ENCODE measurements around the gene ECE1.

Gene ECE1

DNA sequence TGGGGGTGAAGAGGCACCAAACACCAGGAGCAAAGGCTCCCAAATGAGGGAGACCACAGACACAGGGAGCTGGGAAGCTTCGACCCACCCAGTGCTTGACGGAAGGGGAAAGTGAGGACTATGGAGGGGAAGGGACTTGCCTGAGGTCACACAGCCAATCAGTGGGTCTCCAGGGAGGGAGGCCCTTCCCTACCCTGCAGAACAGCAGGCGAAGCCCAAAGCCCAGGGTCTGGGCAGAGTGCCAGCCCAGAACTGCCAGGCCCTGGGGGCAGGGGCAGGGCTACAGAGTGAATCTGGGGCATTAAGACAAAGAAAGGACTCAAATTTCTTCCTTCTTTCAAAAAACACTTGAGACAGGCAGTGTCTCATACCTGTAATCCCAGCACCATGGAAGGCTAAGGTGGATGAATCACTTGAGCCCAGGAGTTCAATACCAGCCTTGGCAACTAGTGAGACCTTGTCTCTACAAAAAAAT is 45.5 kb upstream of the ECE1 start:
- no peak for DNase-seq (ENCODE audit: extremely low read depth, low read depth)
- TF ChIP-seq, protein P1, sequence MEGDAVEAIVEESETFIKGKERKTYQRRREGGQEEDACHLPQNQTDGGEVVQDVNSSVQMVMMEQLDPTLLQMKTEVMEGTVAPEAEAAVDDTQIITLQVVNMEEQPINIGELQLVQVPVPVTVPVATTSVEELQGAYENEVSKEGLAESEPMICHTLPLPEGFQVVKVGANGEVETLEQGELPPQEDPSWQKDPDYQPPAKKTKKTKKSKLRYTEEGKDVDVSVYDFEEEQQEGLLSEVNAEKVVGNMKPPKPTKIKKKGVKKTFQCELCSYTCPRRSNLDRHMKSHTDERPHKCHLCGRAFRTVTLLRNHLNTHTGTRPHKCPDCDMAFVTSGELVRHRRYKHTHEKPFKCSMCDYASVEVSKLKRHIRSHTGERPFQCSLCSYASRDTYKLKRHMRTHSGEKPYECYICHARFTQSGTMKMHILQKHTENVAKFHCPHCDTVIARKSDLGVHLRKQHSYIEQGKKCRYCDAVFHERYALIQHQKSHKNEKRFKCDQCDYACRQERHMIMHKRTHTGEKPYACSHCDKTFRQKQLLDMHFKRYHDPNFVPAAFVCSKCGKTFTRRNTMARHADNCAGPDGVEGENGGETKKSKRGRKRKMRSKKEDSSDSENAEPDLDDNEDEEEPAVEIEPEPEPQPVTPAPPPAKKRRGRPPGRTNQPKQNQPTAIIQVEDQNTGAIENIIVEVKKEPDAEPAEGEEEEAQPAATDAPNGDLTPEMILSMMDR (IDR thresholded peaks at IDR 0.05; ENCODE audit: low read depth, low read length): no peak

DNA sequence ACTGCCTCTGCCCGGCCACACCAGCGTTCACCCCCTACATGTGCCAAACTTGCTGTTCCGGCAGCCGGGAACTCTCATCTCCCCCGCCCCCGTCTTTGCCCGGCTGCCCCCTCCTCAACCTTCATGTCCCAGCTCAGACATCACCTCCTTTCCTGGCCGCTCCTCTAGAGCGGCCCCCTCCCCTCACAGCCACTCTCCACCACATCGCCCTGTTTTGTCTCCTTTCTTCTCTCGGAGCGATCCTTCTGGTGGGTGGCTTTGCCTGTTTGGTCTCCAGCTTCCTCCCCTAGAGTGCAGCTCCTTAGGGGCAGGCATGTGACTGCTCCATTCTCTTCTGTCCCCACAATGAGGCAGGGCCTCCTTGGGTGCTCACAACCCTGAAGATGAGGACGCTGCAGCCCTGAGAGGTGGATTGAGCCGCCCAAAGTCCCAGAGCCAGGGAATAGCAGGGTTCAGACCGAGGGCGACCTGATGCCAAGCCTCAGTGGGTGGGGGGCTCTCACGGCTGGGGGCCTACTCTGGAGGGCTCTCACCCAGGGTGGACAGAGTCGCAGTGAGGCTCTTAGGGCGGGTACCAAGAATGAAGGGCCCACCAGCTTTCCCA is 44.9 kb upstream of the ECE1 start:
- TF ChIP-seq, protein P1 (IDR thresholded peaks at IDR 0.05; ENCODE audit: low read depth, low read length): no peak
- DNase-seq (ENCODE audit: extremely low read depth, low read depth): no peak

DNA sequence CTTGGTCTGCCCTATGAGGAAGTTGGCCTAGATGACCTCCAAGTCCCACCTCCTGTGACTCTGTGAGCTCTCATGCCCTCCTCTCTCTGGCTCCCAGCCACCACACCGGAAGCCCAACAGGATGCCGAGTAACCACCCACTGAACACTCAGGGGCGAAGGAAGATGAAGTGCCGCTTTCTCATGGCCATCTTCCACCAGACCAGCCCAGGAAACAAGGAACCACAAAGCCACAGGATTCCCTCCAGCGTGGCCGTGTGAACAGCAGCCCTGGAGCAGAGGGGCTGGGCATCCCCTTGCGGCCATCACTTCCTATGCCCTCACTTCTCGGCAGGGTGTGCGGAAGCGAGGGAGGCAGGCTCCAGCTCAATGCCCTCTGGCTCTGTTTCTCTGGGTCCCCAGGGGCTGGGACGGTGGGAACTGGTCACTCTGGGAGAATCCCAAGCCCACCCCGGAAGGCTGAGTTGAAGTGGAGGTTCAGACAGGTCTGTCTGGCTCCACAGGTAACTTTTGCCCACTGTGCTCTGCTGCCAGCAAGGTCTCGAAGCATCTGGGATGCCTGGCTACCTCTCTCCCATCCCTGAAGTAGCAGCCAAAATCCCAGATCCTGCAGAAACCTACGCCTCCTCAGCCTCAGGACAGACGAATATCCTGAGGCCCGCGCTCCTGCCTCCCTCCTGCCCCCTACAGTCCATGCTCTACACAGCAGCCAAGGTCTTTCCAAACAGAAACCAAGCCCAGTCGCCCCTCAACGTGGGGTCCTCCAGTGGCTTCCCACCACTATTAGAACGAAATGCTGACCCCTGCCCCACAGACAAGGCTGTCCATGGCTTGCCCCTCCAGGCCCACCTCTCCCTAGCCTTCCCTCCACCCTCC is 44.2 kb upstream of the ECE1 start:
- TF ChIP-seq, protein P1 (IDR thresholded peaks at IDR 0.05; ENCODE audit: low read depth, low read length): peak; percentile 97
- peak; percentile 63 for DNase-seq (ENCODE audit: extremely low read depth, low read depth)

DNA sequence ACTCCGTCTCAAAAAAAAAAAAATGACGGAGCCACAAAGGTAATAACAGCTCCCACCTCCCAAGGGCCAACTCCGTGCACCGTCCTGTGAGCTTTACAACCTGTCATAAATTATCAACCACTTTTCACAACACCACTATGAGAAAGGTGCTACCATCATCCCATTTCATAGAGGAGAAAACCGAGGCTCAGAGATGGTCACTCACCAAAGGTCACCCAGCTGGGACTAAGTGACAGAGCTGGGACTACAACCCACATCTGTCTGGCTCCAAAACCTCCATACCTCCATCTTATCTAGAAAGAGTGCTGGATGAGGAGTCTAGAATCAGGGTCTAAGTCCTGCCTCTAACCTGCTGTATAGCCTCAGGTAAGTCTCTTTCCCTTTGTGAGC is 43.6 kb upstream of the ECE1 start:
- no peak for DNase-seq (ENCODE audit: extremely low read depth, low read depth)
- TF ChIP-seq, protein P1 (IDR thresholded peaks at IDR 0.05; ENCODE audit: low read depth, low read length): no peak

DNA sequence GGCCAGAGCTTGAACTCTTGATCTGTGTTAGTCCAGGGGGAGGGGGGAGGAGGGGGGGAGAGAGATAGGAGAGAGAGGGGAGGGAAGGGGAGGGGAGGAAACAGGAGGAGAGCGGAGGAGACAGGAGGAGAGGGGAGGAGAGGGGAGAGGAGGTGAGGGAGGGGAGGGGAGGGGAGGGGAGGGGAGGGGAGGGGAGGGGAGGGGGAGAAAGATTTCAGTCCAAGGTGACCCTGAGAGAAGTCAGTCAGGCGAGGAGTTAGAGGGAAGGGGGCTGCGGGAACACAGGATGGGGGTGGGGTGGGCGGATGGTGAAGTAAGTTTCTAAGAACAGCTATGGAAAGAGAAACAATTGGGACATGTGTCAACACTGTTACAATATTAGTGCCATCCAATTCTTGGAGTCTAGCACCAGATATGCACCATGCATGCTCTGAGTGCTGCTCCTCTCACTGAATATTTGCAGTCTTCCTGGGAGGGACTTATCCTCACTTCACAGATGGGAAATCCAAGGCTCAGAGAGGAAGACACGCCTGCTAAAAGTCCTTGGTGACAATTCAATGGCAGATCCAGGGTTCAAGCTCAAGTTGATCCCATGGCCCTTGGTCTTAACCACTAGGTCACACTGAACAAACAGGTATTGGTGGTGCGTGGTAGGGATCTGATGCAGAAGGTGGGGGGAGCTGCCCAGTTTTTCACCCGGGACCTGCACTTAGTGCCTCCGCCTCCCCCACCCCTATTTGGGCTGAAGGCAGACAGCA is 42.5 kb upstream of the ECE1 start:
- DNase-seq (ENCODE audit: extremely low read depth, low read depth): no peak
- TF ChIP-seq, protein P1 (IDR thresholded peaks at IDR 0.05; ENCODE audit: low read depth, low read length): no peak

DNA sequence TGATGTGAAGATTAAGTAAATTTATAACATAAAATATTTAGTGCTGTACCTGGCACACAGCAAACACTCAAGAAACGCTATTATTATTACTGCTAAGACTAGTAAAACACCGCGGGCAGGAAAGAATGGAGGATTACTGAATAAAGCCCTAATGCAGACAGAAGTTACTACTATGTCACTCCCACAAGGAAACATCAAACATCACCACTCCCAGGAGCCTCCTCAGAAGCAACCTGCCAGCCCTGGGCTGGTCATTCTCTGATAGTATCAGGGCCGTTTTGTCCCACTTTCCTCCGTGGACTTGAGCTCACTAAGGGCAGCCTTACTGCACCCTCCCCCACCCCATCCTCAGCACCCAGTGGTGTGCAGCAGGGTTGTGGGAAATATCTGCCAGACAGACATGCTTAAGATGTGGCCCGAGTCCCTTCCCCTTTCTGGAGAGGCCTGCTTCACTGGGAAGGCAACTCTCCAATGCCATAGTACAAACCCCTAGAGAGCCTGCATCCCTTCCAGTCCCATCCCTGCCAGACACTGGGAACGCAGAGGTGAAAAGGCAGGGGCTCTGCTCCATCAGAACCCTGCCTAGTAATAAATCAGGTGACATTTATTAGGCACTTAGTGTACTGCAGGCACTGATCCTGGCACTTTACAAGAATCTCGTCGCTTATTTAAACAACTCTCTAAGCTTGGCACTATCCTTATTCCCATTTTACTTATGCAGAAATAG is 41.7 kb upstream of the ECE1 start:
- no peak for DNase-seq (ENCODE audit: extremely low read depth, low read depth)
- TF ChIP-seq, protein P1 (IDR thresholded peaks at IDR 0.05; ENCODE audit: low read depth, low read length): no peak
